GM21528 (cell line): ENCODE measurements around the gene HRH1.
"Not testable (repeated sequence)": the region's sequence is repeated elsewhere in the genome, so short reads cannot be mapped to it uniquely, and the experiment has no call there.

Experiments
- ATAC-seq: cut with Tn5 transposase; IDR thresholded peaks from one replicate; pipeline ENCODE4 v1.9.1; 2021; ENCODE audit warnings: mild to moderate bottlenecking, moderate library complexity; ENCODE audit not compliant: unreplicated experiment, low FRiP score

Gene HRH1

GRCh38 chr3:11201251-11202019 lies 47.1 kb downstream of the HRH1 start:
- no peak for ATAC-seq

- no peak for ATAC-seq
These were observed 49.7 kb downstream of the HRH1 start for GRCh38 chr3:11203961-11204360.

- ATAC-seq = no peak
These were observed 50.5 kb downstream of the HRH1 start for GRCh38 chr3:11204697-11205348.

- not testable (repeated sequence) for ATAC-seq
These were observed 51.6 kb downstream of the HRH1 start for GRCh38 chr3:11205881-11206280.

- no peak for ATAC-seq
These were observed 52.0 kb downstream of the HRH1 start for GRCh38 chr3:11206316-11206715.

- no peak for ATAC-seq
These were observed 52.7 kb downstream of the HRH1 start for GRCh38 chr3:11206953-11207352.

- no peak for ATAC-seq
These were observed 57.4 kb downstream of the HRH1 start for GRCh38 chr3:11211531-11212298.

- ATAC-seq = no peak
These were observed 58.0 kb downstream of the HRH1 start for GRCh38 chr3:11212299-11212608.

GRCh38 chr3:11212784-11213183 lies 58.5 kb downstream of the HRH1 start:
- ATAC-seq = no peak

GRCh38 chr3:11213810-11214450 lies 59.6 kb downstream of the HRH1 start:
- no peak for ATAC-seq

- no peak for ATAC-seq
These were observed 60.2 kb downstream of the HRH1 start for GRCh38 chr3:11214451-11214978.

GRCh38 chr3:11217370-11217769 lies 63.1 kb downstream of the HRH1 start:
- not testable (repeated sequence) for ATAC-seq

- no peak for ATAC-seq
These were observed 65.9 kb downstream of the HRH1 start for GRCh38 chr3:11220230-11220629.

GRCh38 chr3:11221818-11222415 lies 67.6 kb downstream of the HRH1 start:
- ATAC-seq = no peak

- ATAC-seq = no peak
These were observed 69.7 kb downstream of the HRH1 start for GRCh38 chr3:11224010-11224409.

- no peak for ATAC-seq
These were observed 70.6 kb downstream of the HRH1 start for GRCh38 chr3:11224870-11225229.

GRCh38 chr3:11226042-11226370 lies 71.7 kb downstream of the HRH1 start:
- no peak for ATAC-seq

- ATAC-seq = no peak
These were observed 73.7 kb downstream of the HRH1 start for GRCh38 chr3:11228041-11228440.

GRCh38 chr3:11230125-11230524 lies 75.8 kb downstream of the HRH1 start:
- ATAC-seq = no peak

GRCh38 chr3:11230832-11231231 lies 76.5 kb downstream of the HRH1 start:
- no peak for ATAC-seq

- ATAC-seq = no peak
These were observed 81.1 kb downstream of the HRH1 start for GRCh38 chr3:11235385-11235784.
